Tibial nerve (tissue), 4 donors: Measurements from ENCODE around the gene DHDH.

Experiments used
- EP300 ChIP-seq, 2 donors: sonication (generic); formaldehyde crosslinking; IDR thresholded peaks; one replicate each; pipeline ENCODE4 v1.6.1; 2017; ENCODE audit warnings: antibody characterized with exemption in 2 of 2, mild to moderate bottlenecking in 1 of 2
- POLR2A ChIP-seq, 2 donors: fragments of 450-650 bp; IDR thresholded peaks; one replicate each; pipeline ENCODE4 v1.6.1; 2017; ENCODE audit warnings: antibody characterized with exemption in 2 of 2, mild to moderate bottlenecking in 2 of 2, moderate library complexity in 2 of 2
- TF ChIP-seq, protein P1 (sequence below), 5 experiments: fragments of 200-600 bp in 3 of 5; fragments of 450-650 bp in 2 of 5; sonication (generic) in 3 of 5; IDR thresholded peaks; one replicate each; pipeline ENCODE4 v1.5.1; 2016 to 2019; ENCODE audit warnings: antibody characterized with exemption in 5 of 5, mild to moderate bottlenecking in 3 of 5, moderate library complexity in 2 of 5

DNA sequence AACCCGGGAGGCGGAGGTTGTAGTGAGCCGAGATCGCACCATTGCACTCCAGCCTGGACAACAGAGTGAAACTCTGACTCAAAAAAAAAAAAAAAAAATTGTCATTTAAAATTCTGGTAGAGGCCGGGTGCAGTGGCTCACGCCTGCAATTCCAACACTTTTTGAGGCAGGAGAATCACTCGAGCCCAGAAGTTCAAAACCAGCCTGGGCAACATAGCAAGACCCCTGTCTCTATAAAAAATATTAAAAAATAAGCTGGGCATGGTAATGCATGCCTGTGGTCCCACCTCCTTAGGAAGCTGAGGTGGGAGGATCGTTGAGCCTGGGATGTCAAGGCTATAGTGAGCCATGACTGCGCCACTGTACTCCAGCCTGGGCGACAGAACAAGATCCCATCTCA is 27.2 kb upstream of the DHDH start:
- no peak for TF ChIP-seq POLR2A (IDR thresholded peaks at IDR 0.05)
- TF ChIP-seq, protein P1, sequence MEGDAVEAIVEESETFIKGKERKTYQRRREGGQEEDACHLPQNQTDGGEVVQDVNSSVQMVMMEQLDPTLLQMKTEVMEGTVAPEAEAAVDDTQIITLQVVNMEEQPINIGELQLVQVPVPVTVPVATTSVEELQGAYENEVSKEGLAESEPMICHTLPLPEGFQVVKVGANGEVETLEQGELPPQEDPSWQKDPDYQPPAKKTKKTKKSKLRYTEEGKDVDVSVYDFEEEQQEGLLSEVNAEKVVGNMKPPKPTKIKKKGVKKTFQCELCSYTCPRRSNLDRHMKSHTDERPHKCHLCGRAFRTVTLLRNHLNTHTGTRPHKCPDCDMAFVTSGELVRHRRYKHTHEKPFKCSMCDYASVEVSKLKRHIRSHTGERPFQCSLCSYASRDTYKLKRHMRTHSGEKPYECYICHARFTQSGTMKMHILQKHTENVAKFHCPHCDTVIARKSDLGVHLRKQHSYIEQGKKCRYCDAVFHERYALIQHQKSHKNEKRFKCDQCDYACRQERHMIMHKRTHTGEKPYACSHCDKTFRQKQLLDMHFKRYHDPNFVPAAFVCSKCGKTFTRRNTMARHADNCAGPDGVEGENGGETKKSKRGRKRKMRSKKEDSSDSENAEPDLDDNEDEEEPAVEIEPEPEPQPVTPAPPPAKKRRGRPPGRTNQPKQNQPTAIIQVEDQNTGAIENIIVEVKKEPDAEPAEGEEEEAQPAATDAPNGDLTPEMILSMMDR (IDR thresholded peaks at IDR 0.05) = no peak
- TF ChIP-seq EP300 (IDR thresholded peaks at IDR 0.05) = no peak
